Measurements from ENCODE around the gene PDE7B.
A peak's percentile ranks its signal among the peaks of the same experiment; 100 is the strongest.

Gene PDE7B

DNA sequence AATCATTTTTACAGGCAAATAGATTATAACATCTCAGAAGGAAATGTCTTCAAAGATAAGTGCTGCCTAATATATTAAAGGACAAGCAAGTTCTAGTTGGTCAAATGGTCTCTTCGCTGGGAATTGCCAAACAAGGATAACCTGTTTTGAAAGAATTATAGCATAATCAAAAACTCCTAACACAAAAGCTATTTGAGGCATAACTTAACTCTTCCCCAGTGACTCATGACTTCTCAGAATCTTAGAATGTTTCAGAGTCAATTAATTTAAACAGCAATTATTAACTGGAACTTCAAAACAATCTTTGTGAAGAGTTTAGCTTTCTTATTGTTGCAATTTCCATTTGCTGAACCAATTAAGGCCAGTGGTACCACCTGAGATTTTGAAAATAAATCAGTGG, 272.0 kb downstream of the PDE7B start:
- TF ChIP-seq, protein P1, sequence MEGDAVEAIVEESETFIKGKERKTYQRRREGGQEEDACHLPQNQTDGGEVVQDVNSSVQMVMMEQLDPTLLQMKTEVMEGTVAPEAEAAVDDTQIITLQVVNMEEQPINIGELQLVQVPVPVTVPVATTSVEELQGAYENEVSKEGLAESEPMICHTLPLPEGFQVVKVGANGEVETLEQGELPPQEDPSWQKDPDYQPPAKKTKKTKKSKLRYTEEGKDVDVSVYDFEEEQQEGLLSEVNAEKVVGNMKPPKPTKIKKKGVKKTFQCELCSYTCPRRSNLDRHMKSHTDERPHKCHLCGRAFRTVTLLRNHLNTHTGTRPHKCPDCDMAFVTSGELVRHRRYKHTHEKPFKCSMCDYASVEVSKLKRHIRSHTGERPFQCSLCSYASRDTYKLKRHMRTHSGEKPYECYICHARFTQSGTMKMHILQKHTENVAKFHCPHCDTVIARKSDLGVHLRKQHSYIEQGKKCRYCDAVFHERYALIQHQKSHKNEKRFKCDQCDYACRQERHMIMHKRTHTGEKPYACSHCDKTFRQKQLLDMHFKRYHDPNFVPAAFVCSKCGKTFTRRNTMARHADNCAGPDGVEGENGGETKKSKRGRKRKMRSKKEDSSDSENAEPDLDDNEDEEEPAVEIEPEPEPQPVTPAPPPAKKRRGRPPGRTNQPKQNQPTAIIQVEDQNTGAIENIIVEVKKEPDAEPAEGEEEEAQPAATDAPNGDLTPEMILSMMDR (conservative IDR thresholded peaks at IDR 0.05; ENCODE audit: low read depth, low read length): no peak
- DNase-seq (ENCODE audit: low read depth): peak; percentile 51
- H3K4me3 ChIP-seq (ENCODE audit: low read length): no peak overlapping the region

DNA sequence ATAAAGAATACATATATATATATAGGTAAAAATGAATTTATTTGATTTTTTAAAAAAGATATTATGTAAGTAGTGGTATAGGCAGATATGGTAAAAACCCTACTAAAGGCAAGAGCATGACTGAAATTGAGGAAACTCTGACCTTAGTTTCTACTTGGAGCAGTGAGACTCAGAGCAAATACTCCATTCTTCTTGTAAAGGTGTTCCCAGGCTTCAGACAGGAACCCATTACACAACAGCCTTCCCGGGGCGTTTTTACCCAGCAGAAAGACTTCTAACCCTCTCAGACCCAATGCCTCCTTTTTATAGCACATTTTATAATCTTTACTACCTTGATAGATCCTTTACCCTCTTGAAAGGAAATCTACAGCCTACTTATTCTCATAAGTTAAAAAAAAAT, 274.1 kb downstream of the PDE7B start:
- no peak overlapping the region for H3K4me3 ChIP-seq (ENCODE audit: low read length)
- TF ChIP-seq, protein P1 (conservative IDR thresholded peaks at IDR 0.05; ENCODE audit: low read depth, low read length): no peak
- DNase-seq (ENCODE audit: low read depth): no peak

DNA sequence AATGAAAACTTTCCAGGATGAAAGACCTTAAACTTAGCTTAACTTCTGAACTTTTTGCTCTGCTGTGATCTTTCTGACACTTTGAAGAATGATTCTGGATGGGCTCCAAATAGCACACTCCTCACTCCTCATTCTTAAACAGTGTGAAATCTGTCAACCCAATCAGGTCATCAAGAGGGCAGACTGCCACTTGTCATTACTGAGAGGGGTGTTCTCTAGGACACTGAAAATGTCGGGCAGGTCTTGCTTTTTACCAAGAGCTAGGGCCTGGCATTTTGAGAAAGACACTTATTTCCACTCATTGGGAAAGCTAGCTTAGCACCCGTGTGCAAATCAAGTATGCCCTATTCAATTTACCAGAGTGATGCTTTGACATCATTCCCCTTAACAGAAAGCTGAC, 276.4 kb downstream of the PDE7B start:
- H3K4me3 ChIP-seq (ENCODE audit: low read length): no peak overlapping the region
- TF ChIP-seq, protein P1 (conservative IDR thresholded peaks at IDR 0.05; ENCODE audit: low read depth, low read length): no peak
- DNase-seq (ENCODE audit: low read depth): peak; percentile 21

DNA sequence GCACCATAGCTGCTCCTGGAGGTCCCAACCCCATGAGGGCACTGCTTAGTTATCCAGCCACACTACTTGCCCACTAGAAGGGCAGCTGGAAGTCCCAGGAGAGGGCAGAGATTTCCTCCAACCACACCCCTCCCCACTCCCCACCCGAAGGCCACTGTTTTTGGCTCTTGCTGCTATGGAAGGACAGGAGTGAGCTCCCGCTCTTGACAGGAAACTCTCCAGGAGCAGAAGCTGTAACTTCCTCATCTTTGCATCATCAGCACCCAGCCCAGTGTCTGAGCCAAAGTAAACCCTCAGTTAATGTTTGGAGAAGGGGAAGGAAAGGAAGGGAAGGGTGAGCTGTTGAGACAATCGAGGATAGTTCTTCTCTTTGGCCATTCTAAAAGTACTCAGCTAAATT, 277.9 kb downstream of the PDE7B start:
- TF ChIP-seq, protein P1 (conservative IDR thresholded peaks at IDR 0.05; ENCODE audit: low read depth, low read length): no peak
- H3K4me3 ChIP-seq (ENCODE audit: low read length): no peak overlapping the region
- no peak for DNase-seq (ENCODE audit: low read depth)

DNA sequence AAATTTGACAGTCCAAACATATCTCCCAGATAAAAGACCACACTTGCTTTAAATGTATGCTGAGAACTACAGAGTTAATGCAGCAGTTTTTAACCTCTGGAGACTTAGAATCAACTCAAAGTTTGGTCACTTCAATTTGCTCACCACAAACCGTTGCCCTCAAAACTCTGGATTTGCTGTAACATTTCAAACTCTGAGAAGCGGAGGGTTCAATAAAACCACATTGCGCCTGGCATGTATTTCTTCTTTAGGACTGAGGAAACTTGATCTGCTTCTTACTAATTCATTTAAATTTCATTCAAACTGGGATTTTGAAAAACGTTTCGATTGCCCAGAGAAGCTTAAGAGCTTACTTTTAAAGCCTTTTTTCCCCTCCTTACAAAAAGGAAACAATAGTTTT, 282.8 kb downstream of the PDE7B start:
- H3K4me3 ChIP-seq (ENCODE audit: low read length): no peak overlapping the region
- no peak for DNase-seq (ENCODE audit: low read depth)
- TF ChIP-seq, protein P1 (conservative IDR thresholded peaks at IDR 0.05; ENCODE audit: low read depth, low read length): no peak

DNA sequence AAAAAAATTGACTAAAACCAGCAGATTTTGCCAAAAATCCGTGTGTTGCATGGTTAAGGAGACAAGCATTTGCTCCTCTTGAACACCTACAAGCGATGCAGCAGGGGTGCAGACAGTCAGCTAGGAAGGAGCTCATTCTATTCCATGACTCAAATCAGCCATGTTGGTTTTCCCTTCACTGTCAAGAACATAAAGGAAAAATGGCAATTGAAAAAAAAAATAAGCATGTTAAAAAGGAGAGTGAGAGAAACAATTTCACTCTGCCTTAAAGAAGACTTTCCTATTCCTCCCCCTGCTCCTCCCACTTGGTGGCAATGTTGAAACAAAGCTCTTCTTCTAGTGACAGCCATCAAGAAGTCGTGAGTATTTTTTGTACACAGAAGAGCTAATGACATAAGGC, 283.2 kb downstream of the PDE7B start:
- TF ChIP-seq, protein P1 (conservative IDR thresholded peaks at IDR 0.05; ENCODE audit: low read depth, low read length): no peak
- H3K4me3 ChIP-seq (ENCODE audit: low read length): no peak overlapping the region
- no peak for DNase-seq (ENCODE audit: low read depth)

DNA sequence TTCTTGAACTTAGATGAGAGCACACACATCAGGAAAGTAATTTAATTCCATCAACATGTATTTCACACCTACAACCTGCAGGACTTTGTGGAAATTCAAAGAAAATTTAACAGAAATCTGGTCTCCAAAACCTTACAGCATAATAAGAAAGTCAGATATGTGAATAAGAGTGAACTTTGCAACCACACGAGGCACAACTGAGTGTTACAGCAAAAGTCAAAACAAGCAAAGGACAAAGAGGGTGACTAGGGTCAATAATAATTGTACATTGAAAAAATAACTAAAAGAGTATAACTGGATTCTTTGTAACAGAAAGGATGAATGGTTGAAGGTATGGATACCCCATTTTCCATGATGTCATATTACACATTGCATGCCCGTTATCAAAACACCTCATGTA, 284.8 kb downstream of the PDE7B start:
- no peak overlapping the region for H3K4me3 ChIP-seq (ENCODE audit: low read length)
- TF ChIP-seq, protein P1 (conservative IDR thresholded peaks at IDR 0.05; ENCODE audit: low read depth, low read length): no peak
- no peak for DNase-seq (ENCODE audit: low read depth)

Measured in retinal pigment epithelial cell (primary cell).